ENCODE results near the gene TBC1D8.

TBC1D8 gene

GRCh38 chr2:101112772-101113157 is 38.4 kb downstream of the TBC1D8 start:
- no peak for DNase-seq (ENCODE audit: low read depth in 1 of 2, low spot score in 1 of 2)

- no peak for DNase-seq (ENCODE audit: low read depth in 1 of 2, low spot score in 1 of 2)
Measured at GRCh38 chr2:101111917-101112771, 39.0 kb downstream of the TBC1D8 start.

- DNase-seq (ENCODE audit: low read depth in 1 of 2, low spot score in 1 of 2) = no peak
Measured at GRCh38 chr2:101111262-101111838, 39.8 kb downstream of the TBC1D8 start.

GRCh38 chr2:101109451-101110118 is 41.6 kb downstream of the TBC1D8 start:
- DNase-seq (ENCODE audit: low read depth in 1 of 2, low spot score in 1 of 2) = no peak

GRCh38 chr2:101108357-101108756 is 42.8 kb downstream of the TBC1D8 start:
- no peak for DNase-seq (ENCODE audit: low read depth in 1 of 2, low spot score in 1 of 2)

- no peak for DNase-seq (ENCODE audit: low read depth in 1 of 2, low spot score in 1 of 2)
Measured at GRCh38 chr2:101107241-101107640, 43.9 kb downstream of the TBC1D8 start.

- DNase-seq (ENCODE audit: low read depth in 1 of 2, low spot score in 1 of 2) = no peak
Measured at GRCh38 chr2:101106453-101107181, 44.6 kb downstream of the TBC1D8 start.

GRCh38 chr2:101105654-101106053 is 45.5 kb downstream of the TBC1D8 start:
- DNase-seq (ENCODE audit: low read depth in 1 of 2, low spot score in 1 of 2) = no peak

GRCh38 chr2:101097638-101098037 is 53.5 kb downstream of the TBC1D8 start:
- no peak for DNase-seq (ENCODE audit: low read depth in 1 of 2, low spot score in 1 of 2)

GRCh38 chr2:101096619-101097142 is 54.5 kb downstream of the TBC1D8 start:
- DNase-seq (ENCODE audit: low read depth in 1 of 2, low spot score in 1 of 2) = no peak

GRCh38 chr2:101094351-101094750 is 56.8 kb downstream of the TBC1D8 start:
- DNase-seq (ENCODE audit: low read depth in 1 of 2, low spot score in 1 of 2) = no peak

GRCh38 chr2:101089942-101090799 is 61.0 kb downstream of the TBC1D8 start:
- DNase-seq (ENCODE audit: low read depth in 1 of 2, low spot score in 1 of 2) = no peak

GRCh38 chr2:101089419-101089818 is 61.8 kb downstream of the TBC1D8 start:
- no peak for DNase-seq (ENCODE audit: low read depth in 1 of 2, low spot score in 1 of 2)

- no peak for DNase-seq (ENCODE audit: low read depth in 1 of 2, low spot score in 1 of 2)
Measured at GRCh38 chr2:101087638-101088037, 63.5 kb downstream of the TBC1D8 start.

- DNase-seq (ENCODE audit: low read depth in 1 of 2, low spot score in 1 of 2) = no peak
Measured at GRCh38 chr2:101083613-101084012, 67.6 kb downstream of the TBC1D8 start.

- DNase-seq (ENCODE audit: low read depth in 1 of 2, low spot score in 1 of 2) = no peak
Measured at GRCh38 chr2:101082998-101083397, 68.2 kb downstream of the TBC1D8 start.

GRCh38 chr2:101081375-101081907 is 69.7 kb downstream of the TBC1D8 start:
- DNase-seq (ENCODE audit: low read depth in 1 of 2, low spot score in 1 of 2) = no peak

GRCh38 chr2:101080211-101081068 is 70.7 kb downstream of the TBC1D8 start:
- no peak for DNase-seq (ENCODE audit: low read depth in 1 of 2, low spot score in 1 of 2)

- DNase-seq (ENCODE audit: low read depth in 1 of 2, low spot score in 1 of 2) = no peak
Measured at GRCh38 chr2:101076581-101076980, 74.6 kb downstream of the TBC1D8 start.

All from activated CD4-positive, alpha-beta T cell treated with anti-CD3 and anti-CD28 coated beads, Interleukin-2, amount 50 U/mL, for 24 hours (primary cell).